HG02759 (cell line): ENCODE data around the gene TMEM109.

Experiments used
- ATAC-seq: cut with Tn5 transposase; IDR thresholded peaks from one replicate; pipeline ENCODE4 v1.9.1; 2021; ENCODE audit warnings: mild to moderate bottlenecking, moderate library complexity; ENCODE audit not compliant: unreplicated experiment

Gene TMEM109

DNA sequence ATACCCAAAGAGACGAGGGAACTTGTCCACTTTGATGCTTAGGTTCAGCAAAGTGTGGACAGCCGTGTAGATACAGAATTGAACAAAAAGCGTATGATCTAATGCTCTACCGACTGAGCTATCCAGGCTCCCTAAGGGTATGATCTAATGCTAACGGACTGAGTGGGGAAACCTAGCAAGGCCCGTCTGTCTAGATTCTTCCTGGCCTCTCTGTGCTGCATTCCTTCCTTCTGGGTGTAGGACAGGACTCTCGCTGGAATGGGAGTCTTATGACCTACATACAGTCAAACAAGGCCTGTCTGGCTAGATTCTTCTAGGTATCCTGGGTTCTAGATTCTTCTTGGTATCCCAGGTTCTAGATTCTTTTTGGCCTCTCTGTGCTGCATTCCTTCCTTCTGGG, 46.4 kb downstream of the TMEM109 start:
- no peak for ATAC-seq

- no peak for ATAC-seq
These were observed 50.8 kb downstream of the TMEM109 start for GRCh38 chr11:60964801-60965200.

DNA sequence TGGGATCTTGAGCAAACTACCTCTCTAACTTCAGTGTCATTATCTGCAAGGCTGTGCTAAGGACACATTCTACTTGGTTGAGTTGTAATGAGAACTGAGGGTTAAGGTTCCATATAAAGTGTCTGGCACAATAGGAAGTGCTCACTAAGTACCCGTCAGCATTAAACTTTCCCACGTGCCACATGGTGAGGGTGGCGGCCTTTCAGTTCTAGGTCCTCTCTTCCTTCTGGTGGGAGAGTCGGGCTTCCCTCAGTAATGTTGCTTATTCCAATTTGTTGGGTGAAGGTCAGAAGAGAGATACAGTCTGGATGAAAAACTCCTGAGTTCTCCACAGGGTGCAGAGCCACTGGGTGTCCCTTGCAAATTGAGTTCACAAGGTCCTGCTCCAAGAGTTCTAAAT, 52.9 kb downstream of the TMEM109 start:
- no peak for ATAC-seq

DNA sequence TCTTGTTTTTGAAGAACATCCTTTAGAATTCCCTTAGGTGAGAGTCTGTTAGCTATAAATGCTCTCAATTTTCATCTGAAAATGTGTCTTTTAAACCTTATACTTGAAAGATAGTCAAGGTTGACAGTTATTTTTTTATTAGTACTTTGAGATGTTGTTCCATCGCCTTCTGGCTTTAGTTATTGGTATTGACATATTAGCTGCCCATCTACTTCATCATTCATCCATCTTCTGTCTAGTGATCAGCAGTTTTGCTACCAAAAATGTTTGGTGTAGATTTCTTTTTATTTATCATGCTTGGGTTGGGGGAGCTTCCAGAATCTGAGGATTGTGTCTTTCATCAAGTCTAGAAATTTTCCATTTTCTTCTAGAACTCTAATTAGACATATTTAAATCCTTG, 54.3 kb downstream of the TMEM109 start:
- ATAC-seq, result no peak

GRCh38 chr11:60970369-60970774, 56.4 kb downstream of the TMEM109 start:
- ATAC-seq, result no peak

DNA sequence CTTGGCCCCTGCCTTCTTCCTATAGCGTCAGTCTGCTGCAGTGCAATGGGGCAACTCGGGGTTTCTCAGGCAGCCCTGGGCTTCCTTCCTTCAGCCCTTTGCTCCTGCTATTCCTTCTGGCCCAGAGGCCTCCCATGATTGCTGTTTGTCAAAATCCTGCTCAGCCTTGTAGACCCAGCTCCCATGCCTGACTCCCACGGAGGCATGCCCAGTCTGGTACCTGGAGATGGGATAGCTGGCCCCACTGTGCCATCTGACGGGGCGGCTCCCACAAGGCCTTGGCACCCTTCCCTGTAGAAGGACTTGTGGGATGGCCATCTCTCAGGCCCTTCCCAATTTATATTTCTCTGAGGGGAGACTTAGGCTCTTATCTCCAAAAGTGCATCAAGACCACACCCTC, 56.9 kb downstream of the TMEM109 start:
- ATAC-seq, result no peak

GRCh38 chr11:60971520-60971919, 57.6 kb downstream of the TMEM109 start, which contains the start of gene CD6:
Gene CD6, plus strand, starts transcription at chr11:60971680. Its CDS starts 186 bp downstream, at chr11:60971866.
- no peak for ATAC-seq

DNA sequence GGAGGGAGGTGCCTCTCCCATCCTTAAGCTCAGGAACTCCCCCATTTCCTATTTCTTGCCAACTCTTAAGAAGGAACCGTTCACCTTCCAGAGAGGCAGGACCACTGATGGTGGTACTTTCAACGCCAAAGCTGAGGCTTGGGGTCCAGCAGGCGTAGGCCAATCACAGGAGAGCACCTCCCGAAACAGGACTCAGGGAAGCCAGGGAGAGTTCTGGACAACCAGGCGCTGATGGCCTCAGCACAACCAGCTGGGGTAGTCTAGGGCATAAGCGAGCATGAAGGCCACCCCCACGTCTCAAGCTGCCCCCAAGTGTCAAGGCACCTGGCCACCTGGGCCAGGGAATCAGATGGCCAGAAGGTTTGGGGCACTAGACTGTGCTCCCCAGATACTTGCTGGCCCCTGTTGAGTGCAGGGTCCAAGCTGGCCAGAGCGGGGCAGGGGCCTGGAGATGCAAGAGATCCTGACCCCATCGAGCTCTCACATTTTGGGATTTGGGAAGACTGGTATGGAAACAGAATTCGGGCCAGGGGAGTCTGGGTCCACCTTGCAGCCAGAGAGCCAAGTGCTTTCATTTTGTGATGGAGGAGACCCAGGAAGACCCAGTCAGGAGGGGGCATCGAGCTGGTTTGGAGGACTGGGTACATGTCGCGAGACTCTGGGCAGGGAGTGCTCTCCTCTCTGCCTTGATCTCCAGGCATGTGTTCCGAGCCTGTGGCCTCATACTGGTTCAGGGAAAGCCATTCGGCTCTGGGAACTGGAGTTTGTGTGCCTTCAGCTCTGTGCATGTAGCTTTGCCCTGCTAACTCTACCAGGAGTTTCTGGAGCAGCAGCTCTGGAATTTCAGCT, 58.4 kb downstream of the TMEM109 start:
- no peak for ATAC-seq
